DOHH2 (cell line): ENCODE measurements around the gene HELZ.

ENCODE experiments used
- H3F3A ChIP-seq: fragments of 200-600 bp; sonication (generic), shearing (Covaris generic); 2 replicates; pipeline ENCODE4 v1.6.0; 2016; ENCODE audit warnings: antibody characterized with exemption, mild to moderate bottlenecking; ENCODE audit not compliant: control insufficient read depth, insufficient read depth
- H3K27ac ChIP-seq: fragments of 200-600 bp; sonication (generic); 2 replicates; pipeline ENCODE4 v1.5.1; 2014; ENCODE audit warnings: low read depth, mild to moderate bottlenecking, low read length, moderate library complexity
- H3K27me3 ChIP-seq: fragments of 200-600 bp; sonication (generic); 2 replicates; pipeline ENCODE4 v1.6.1; 2014; ENCODE audit warnings: mild to moderate bottlenecking, low read length, mixed read lengths; ENCODE audit not compliant: control insufficient read depth
- H3K36me3 ChIP-seq: fragments of 200-600 bp; sonication (generic); 2 replicates; pipeline ENCODE4 v1.6.1; 2014; ENCODE audit warnings: mild to moderate bottlenecking, low read length, moderate library complexity, mixed read lengths; ENCODE audit not compliant: control insufficient read depth
- H3K4me1 ChIP-seq: fragments of 200-600 bp; sonication (generic); 2 replicates; pipeline ENCODE4 v1.6.1; 2014; ENCODE audit warnings: mild to moderate bottlenecking, low read length, mixed read lengths; ENCODE audit not compliant: control insufficient read depth
- H3K4me2 ChIP-seq: fragments of 200-600 bp; sonication (generic); 2 replicates; pipeline ENCODE4 v1.6.0; 2014; ENCODE audit warnings: mild to moderate bottlenecking, low read length, moderate library complexity
- H3K4me3 ChIP-seq: fragments of 200-600 bp; sonication (generic); 2 replicates; pipeline ENCODE4 v1.5.1; 2014; ENCODE audit warnings: mild to moderate bottlenecking, low read length, mixed read lengths
- H3K79me2 ChIP-seq: fragments of 200-600 bp; sonication (generic); 2 replicates; pipeline ENCODE4 v1.6.1; 2014; ENCODE audit warnings: mild to moderate bottlenecking, low read length, mixed read lengths; ENCODE audit not compliant: control insufficient read depth
- H3K9me2 ChIP-seq: fragments of 200-600 bp; sonication (generic); replicated peaks from 2 replicates; pipeline ENCODE4 v1.6.1; 2014; ENCODE audit warnings: mild to moderate bottlenecking, low read length, mixed read lengths; ENCODE audit not compliant: control insufficient read depth
- H3K9me3 ChIP-seq: fragments of 200-600 bp; sonication (generic); 2 replicates; pipeline ENCODE4 v1.6.1; 2014; ENCODE audit warnings: antibody characterized with exemption, low read length, mixed read lengths; ENCODE audit not compliant: control insufficient read depth, insufficient read depth
- H4K20me1 ChIP-seq: fragments of 200-600 bp; sonication (generic); 2 replicates; pipeline ENCODE4 v1.6.0; 2014; ENCODE audit warnings: low read depth, mild to moderate bottlenecking, antibody characterized with exemption, low read length, moderate library complexity; ENCODE audit not compliant: control insufficient read depth, insufficient read depth
- CTCF ChIP-seq: fragments of 200-600 bp; sonication (generic); IDR thresholded peaks from one replicate; pipeline ENCODE4 v1.5.1; 2014; ENCODE audit warnings: antibody characterized with exemption, mild to moderate bottlenecking, low read depth, low read length; ENCODE audit not compliant: poor library complexity, severe bottlenecking
- EZH2phosphoT487 ChIP-seq: fragments of 200-600 bp; sonication (generic); IDR thresholded peaks from 2 replicates; pipeline ENCODE4 v1.6.1; 2017; ENCODE audit warnings: borderline replicate concordance, mild to moderate bottlenecking, antibody characterized with exemption, low read length, moderate library complexity, mixed read lengths

Gene HELZ

GRCh38 chr17:67053438-67054000 is 191.5 kb downstream of the HELZ start:
- H3K4me2 ChIP-seq: no peak overlapping the region
- no peak overlapping the region for H3K27ac ChIP-seq
- peaks cover 12% of the 10 kb centered on the region for H3K4me1 ChIP-seq
- no peak for TF ChIP-seq CTCF
- TF ChIP-seq EZH2phosphoT487: no peak
- no peaks in the 10 kb centered on the region for H3K27me3 ChIP-seq
- H3K36me3 ChIP-seq: no peaks in the 10 kb centered on the region
- H3F3A ChIP-seq: no peaks in the 10 kb centered on the region
- H3K4me3 ChIP-seq: no peak overlapping the region
- H3K9me2 ChIP-seq: no peaks in the 10 kb centered on the region
- no peaks in the 10 kb centered on the region for H4K20me1 ChIP-seq
- H3K9me3 ChIP-seq: peaks cover 10% of the 10 kb centered on the region
- no peaks in the 10 kb centered on the region for H3K79me2 ChIP-seq

GRCh38 chr17:67052720-67053437 is 192.1 kb downstream of the HELZ start:
- TF ChIP-seq CTCF: no peak
- TF ChIP-seq EZH2phosphoT487: no peak
- H4K20me1 ChIP-seq: no peaks in the 10 kb centered on the region

GRCh38 chr17:67051837-67052236 is 193.2 kb downstream of the HELZ start:
- Histone ChIP-seq H3K9me2 (no peaks in the 10 kb centered on the region), H3F3A (no peaks in the 10 kb centered on the region), H3K27ac (no peak overlapping the region), H3K4me3 (no peak overlapping the region), H4K20me1 (no peaks in the 10 kb centered on the region), H3K27me3 (no peaks in the 10 kb centered on the region), H3K4me1 (peaks cover 9% of the 10 kb centered on the region), H3K79me2 (no peaks in the 10 kb centered on the region), H3K9me3 (peaks cover 12% of the 10 kb centered on the region), H3K36me3 (no peaks in the 10 kb centered on the region), H3K4me2 (no peak overlapping the region)
- TF ChIP-seq CTCF (no peak), EZH2phosphoT487 (no peak)

More at GRCh38 chr17:67052720-67053437, 192.1 kb downstream of the HELZ start:
- no peaks in the 10 kb centered on the region for H3K9me2 ChIP-seq
- peaks cover 12% of the 10 kb centered on the region for H3K9me3 ChIP-seq
- H3K27me3 ChIP-seq: no peaks in the 10 kb centered on the region
- H3K36me3 ChIP-seq: no peaks in the 10 kb centered on the region
- no peaks in the 10 kb centered on the region for H3F3A ChIP-seq
- H3K79me2 ChIP-seq: no peaks in the 10 kb centered on the region
- peaks cover 12% of the 10 kb centered on the region for H3K4me1 ChIP-seq
- no peak overlapping the region for H3K4me2 ChIP-seq
- H3K27ac ChIP-seq: no peak overlapping the region
- no peak overlapping the region for H3K4me3 ChIP-seq
